ENCODE measurements around the gene SLC17A2.
"Not testable (repeated sequence)": the region's sequence is repeated elsewhere in the genome, so short reads cannot be mapped to it uniquely, and the experiment has no call there.

The SLC17A2 gene

GRCh38 chr6:25951296-25952032 is 21.0 kb upstream of the SLC17A2 start:
- no peak for DNase-seq (ENCODE audit: low read depth in 2 of 2)

GRCh38 chr6:25950297-25950696 is 19.8 kb upstream of the SLC17A2 start:
- no peak for DNase-seq (ENCODE audit: low read depth in 2 of 2)

- DNase-seq (ENCODE audit: low read depth in 2 of 2) = no peak
Measured at GRCh38 chr6:25949695-25950094, 19.2 kb upstream of the SLC17A2 start.

GRCh38 chr6:25947492-25947891 is 17.0 kb upstream of the SLC17A2 start:
- not testable (repeated sequence) for DNase-seq (ENCODE audit: low read depth in 2 of 2)

GRCh38 chr6:25946631-25947030 is 16.1 kb upstream of the SLC17A2 start:
- no peak for DNase-seq (ENCODE audit: low read depth in 2 of 2)

- DNase-seq (ENCODE audit: low read depth in 2 of 2) = not testable (repeated sequence)
Measured at GRCh38 chr6:25945738-25946137, 15.2 kb upstream of the SLC17A2 start.

GRCh38 chr6:25944688-25945574 is 14.4 kb upstream of the SLC17A2 start:
- no peak for DNase-seq (ENCODE audit: low read depth in 2 of 2)

GRCh38 chr6:25943887-25944286 is 13.4 kb upstream of the SLC17A2 start:
- no peak for DNase-seq (ENCODE audit: low read depth in 2 of 2)

GRCh38 chr6:25942561-25943147 is 12.2 kb upstream of the SLC17A2 start:
- no peak for DNase-seq (ENCODE audit: low read depth in 2 of 2)

- no peak for DNase-seq (ENCODE audit: low read depth in 2 of 2)
Measured at GRCh38 chr6:25939593-25939992, 9.1 kb upstream of the SLC17A2 start.

- no peak for DNase-seq (ENCODE audit: low read depth in 2 of 2)
Measured at GRCh38 chr6:25935953-25936352, 5.5 kb upstream of the SLC17A2 start.

GRCh38 chr6:25934735-25935313 is 4.3 kb upstream of the SLC17A2 start:
- no peak for DNase-seq (ENCODE audit: low read depth in 2 of 2)

GRCh38 chr6:25934156-25934555 is 3.7 kb upstream of the SLC17A2 start:
- DNase-seq (ENCODE audit: low read depth in 2 of 2) = no peak

- no peak for DNase-seq (ENCODE audit: low read depth in 2 of 2)
Measured at GRCh38 chr6:25931411-25931709, 869 bp upstream of the SLC17A2 start.

GRCh38 chr6:25929785-25930184 is 706 bp downstream of the SLC17A2 start:
- DNase-seq (ENCODE audit: low read depth in 2 of 2) = not testable (repeated sequence)

GRCh38 chr6:25928562-25929324 is 1.7 kb downstream of the SLC17A2 start:
- no peak for DNase-seq (ENCODE audit: low read depth in 2 of 2)

- no peak for DNase-seq (ENCODE audit: low read depth in 2 of 2)
Measured at GRCh38 chr6:25927756-25928216, 2.7 kb downstream of the SLC17A2 start.

- no peak for DNase-seq (ENCODE audit: low read depth in 2 of 2)
Measured at GRCh38 chr6:25927178-25927577, 3.3 kb downstream of the SLC17A2 start.

- DNase-seq (ENCODE audit: low read depth in 2 of 2) = no peak
Measured at GRCh38 chr6:25925876-25926275, 4.6 kb downstream of the SLC17A2 start.

- no peak for DNase-seq (ENCODE audit: low read depth in 2 of 2)
Measured at GRCh38 chr6:25922301-25922700, 8.2 kb downstream of the SLC17A2 start.

GRCh38 chr6:25921525-25922203 is 8.8 kb downstream of the SLC17A2 start:
- DNase-seq (ENCODE audit: low read depth in 2 of 2) = no peak
